Measurements from ENCODE around the gene KLHL21. TPM values are rescaled to one million over a fixed set of nuclear protein-coding genes. Genes with fewer than 3 reads are reported as not detected.
A peak's percentile ranks its signal among the peaks of the same experiment; 100 is the strongest.

Gene KLHL21
- total RNA-seq, 1 donor from 2014 or later = 147 TPM

DNA sequence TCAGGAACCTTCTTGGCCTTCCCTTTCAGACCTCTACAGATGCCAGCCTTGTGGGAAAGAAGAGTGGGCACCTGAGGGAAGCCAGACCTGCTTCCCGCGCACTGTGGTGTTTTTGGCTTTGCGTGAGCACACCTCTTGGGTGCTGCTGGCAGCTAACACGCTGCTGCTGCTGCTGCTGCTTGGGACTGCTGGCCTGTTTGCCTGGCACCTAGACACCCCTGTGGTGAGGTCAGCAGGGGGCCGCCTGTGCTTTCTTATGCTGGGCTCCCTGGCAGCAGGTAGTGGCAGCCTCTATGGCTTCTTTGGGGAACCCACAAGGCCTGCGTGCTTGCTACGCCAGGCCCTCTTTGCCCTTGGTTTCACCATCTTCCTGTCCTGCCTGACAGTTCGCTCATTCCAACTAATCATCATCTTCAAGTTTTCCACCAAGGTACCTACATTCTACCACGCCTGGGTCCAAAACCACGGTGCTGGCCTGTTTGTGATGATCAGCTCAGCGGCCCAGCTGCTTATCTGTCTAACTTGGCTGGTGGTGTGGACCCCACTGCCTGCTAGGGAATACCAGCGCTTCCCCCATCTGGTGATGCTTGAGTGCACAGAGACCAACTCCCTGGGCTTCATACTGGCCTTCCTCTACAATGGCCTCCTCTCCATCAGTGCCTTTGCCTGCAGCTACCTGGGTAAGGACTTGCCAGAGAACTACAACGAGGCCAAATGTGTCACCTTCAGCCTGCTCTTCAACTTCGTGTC is 23.9 kb downstream of the KLHL21 start:
- H3K27me3 ChIP-seq = no peaks in the 10 kb centered on the region
- TF ChIP-seq, protein P1, sequence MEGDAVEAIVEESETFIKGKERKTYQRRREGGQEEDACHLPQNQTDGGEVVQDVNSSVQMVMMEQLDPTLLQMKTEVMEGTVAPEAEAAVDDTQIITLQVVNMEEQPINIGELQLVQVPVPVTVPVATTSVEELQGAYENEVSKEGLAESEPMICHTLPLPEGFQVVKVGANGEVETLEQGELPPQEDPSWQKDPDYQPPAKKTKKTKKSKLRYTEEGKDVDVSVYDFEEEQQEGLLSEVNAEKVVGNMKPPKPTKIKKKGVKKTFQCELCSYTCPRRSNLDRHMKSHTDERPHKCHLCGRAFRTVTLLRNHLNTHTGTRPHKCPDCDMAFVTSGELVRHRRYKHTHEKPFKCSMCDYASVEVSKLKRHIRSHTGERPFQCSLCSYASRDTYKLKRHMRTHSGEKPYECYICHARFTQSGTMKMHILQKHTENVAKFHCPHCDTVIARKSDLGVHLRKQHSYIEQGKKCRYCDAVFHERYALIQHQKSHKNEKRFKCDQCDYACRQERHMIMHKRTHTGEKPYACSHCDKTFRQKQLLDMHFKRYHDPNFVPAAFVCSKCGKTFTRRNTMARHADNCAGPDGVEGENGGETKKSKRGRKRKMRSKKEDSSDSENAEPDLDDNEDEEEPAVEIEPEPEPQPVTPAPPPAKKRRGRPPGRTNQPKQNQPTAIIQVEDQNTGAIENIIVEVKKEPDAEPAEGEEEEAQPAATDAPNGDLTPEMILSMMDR (IDR thresholded peaks at IDR 0.05) = no peak
- H3K27ac ChIP-seq = peak overlapping the region; percentile 92 to 94
- no peak for DNase-seq (ENCODE audit: low spot score in 2 of 2)
- H3K4me1 ChIP-seq = peaks cover 14 to 23% of the 10 kb centered on the region in 2 donors
- peak overlapping the region in 1 of 2 donors; percentile 87 for H3K4me3 ChIP-seq
- intact Hi-C loops (cut with DNase I) = loop anchor here (1.0 kb wide), 3 partner anchors 23 to 35 kb away; partner anchors contain the start of genes NOL9 and PHF13
- H3K36me3 ChIP-seq = no peaks in the 10 kb centered on the region
- H3K9me3 ChIP-seq = no peaks in the 10 kb centered on the region

DNA sequence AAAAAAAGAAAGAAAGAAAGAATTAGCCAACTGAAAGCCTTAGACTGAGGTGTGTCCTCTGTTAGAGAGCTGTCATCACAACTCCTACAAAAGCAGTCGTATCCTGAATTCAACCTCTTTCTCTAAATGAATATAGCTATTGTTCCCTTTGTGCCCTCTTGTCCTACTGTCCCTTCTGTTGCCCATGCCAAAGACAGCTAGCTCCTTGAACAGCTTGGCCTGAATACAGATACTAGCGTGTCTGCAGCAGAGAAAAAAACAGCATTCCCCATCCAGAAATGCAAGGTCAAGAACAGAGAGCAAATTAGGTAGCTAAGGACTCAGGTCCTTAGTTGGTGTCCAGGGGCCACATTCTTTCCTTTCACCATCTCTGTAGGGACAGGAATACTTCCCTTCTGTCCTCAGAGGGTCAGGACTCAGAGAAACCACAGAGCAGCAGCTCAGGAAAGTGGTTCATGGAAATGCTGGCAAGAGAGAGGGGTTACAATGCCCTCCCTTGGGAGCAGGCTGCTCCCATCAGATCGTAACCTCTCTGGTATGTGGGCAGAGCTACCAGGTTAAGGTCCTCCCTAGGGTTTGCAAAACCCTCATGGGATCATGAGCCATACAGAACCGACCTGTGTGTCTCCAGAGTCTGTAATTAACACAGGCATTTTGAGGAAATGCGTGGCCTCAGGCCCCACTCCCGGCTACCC is 24.7 kb downstream of the KLHL21 start:
- peak overlapping the region in 1 of 2 donors; percentile 94 for H3K27ac ChIP-seq
- intact Hi-C loops (cut with DNase I) = no loop called here
- DNase-seq (ENCODE audit: low spot score in 2 of 2) = no peak
- peaks cover 14 to 23% of the 10 kb centered on the region in 2 donors for H3K4me1 ChIP-seq
- TF ChIP-seq, protein P1 (IDR thresholded peaks at IDR 0.05) = no peak
- H3K9me3 ChIP-seq = no peaks in the 10 kb centered on the region
- H3K36me3 ChIP-seq = no peaks in the 10 kb centered on the region
- H3K27me3 ChIP-seq = no peaks in the 10 kb centered on the region
- no peak overlapping the region for H3K4me3 ChIP-seq

DNA sequence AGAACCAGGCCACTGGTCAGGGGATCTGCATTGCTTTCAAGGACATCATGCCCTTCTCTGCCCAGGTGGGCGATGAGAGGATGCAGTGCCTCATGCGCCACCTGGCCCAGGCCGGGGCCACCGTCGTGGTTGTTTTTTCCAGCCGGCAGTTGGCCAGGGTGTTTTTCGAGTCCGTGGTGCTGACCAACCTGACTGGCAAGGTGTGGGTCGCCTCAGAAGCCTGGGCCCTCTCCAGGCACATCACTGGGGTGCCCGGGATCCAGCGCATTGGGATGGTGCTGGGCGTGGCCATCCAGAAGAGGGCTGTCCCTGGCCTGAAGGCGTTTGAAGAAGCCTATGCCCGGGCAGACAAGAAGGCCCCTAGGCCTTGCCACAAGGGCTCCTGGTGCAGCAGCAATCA is 27.9 kb downstream of the KLHL21 start:
- no peaks in the 10 kb centered on the region for H3K27me3 ChIP-seq
- H3K36me3 ChIP-seq = no peaks in the 10 kb centered on the region
- no peak for DNase-seq (ENCODE audit: low spot score in 2 of 2)
- no peak overlapping the region for H3K27ac ChIP-seq
- H3K4me1 ChIP-seq = peaks cover 6% of the 10 kb centered on the region in 2 donors
- intact Hi-C loops (cut with DNase I) = no loop called here
- TF ChIP-seq, protein P1 (IDR thresholded peaks at IDR 0.05) = no peak
- H3K4me3 ChIP-seq = no peak overlapping the region
- no peaks in the 10 kb centered on the region for H3K9me3 ChIP-seq

DNA sequence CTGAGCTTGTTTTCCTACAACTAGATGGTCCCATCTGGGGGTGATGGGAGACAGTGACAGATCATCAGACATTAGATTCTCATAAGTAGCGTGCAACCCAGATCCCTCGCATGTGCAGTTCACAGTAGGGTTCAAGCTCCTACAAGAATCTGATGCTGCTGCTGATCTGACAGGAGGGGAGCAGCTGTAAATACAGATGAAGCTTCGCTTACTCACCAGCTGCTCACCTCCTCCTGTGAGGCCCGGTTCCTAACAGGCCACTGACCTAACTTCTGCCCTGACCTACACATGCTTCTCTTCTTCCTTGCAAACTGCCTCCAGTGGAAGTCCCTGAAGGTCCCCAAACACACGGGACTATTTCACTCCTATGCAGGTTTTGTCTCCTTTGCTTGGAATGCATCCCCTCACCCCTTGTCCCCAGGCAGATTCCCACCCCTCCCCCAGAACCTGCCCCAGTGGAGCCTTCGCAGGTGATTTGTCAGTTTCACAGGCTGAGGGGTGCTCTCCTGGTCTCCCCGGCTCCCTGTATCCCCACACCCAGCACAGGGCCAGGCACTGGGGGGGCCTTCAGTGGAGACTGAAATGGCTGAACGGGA is 28.5 kb downstream of the KLHL21 start:
- TF ChIP-seq, protein P1 (IDR thresholded peaks at IDR 0.05) = no peak
- no peak overlapping the region for H3K4me3 ChIP-seq
- no peaks in the 10 kb centered on the region for H3K27me3 ChIP-seq
- no peaks in the 10 kb centered on the region for H3K9me3 ChIP-seq
- DNase-seq (ENCODE audit: low spot score in 2 of 2) = no peak
- H3K27ac ChIP-seq = no peak overlapping the region
- intact Hi-C loops (cut with DNase I) = no loop called here
- no peaks in the 10 kb centered on the region for H3K36me3 ChIP-seq
- H3K4me1 ChIP-seq = peaks cover 2% of the 10 kb centered on the region in 2 donors

DNA sequence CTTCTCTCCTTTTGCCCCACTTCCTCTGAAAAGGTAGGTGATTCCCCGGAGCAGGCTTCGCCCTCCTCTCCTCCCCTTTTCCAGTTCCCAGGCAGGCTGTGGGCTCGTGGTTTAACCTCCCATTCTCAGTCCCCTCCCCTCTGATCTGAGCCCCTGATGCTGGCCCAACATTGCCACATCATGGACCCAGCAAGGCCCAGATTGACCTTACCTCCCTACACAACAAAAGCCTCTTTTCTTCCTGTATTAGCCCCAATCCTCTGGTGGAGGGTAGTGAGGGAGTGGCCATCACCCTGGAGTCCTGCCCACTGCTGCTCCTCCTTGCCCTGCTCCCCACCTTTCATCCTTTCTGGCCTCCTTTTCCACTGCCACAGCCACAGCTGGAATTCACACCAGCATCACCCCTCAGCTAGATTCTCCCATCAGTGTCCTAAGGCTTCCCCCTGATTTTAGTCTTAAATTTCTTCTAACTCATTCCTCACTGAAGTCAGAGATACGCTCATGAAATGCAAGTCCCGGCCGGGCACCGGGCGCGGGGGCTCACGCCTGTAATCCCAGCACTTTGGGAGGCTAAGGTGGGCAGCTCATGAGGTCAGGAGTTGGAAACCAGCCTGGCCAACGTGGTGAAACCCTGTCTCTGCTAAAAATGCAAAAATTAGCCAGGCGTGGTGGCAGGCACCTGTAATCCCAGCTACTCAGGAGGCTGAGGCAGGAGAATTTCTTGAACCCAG is 29.9 kb downstream of the KLHL21 start:
- Histone ChIP-seq H3K4me1 (no peaks in the 10 kb centered on the region), H3K36me3 (no peaks in the 10 kb centered on the region), H3K27me3 (no peaks in the 10 kb centered on the region), H3K27ac (no peak overlapping the region), H3K9me3 (no peaks in the 10 kb centered on the region), H3K4me3 (no peak overlapping the region)
- intact Hi-C loops (cut with DNase I) = no loop called here
- no peak for DNase-seq (ENCODE audit: low spot score in 2 of 2)
- TF ChIP-seq, protein P1 (IDR thresholded peaks at IDR 0.05) = no peak

Data from ascending aorta (tissue), 2 donors.